Activated T-cell treated with anti-CD3 and anti-CD28 coated beads, Interleukin-2, amount 50 U/mL, for 1 hour (primary cell): ENCODE results near the gene SMAD4.
A peak's percentile ranks its signal among the peaks of the same experiment; 100 is the strongest.

ENCODE experiments used
- DNase-seq: peaks from one replicate; pipeline ENCODE4 v3.0.0-alpha.2; 2020

SMAD4 gene

GRCh38 chr18:51025512-51025911 lies 4.5 kb upstream of the SMAD4 start:
- DNase-seq = no peak

- no peak for DNase-seq
These were observed 1.7 kb upstream of the SMAD4 start for GRCh38 chr18:51028201-51028805.

GRCh38 chr18:51029378-51029693 lies 677 bp upstream of the SMAD4 start:
- DNase-seq = no peak

GRCh38 chr18:51030537-51031258 lies 685 bp downstream of the SMAD4 start:
- DNase-seq = peak; percentile 76

GRCh38 chr18:51032193-51032592 lies 2.2 kb downstream of the SMAD4 start:
- DNase-seq = no peak

- DNase-seq = no peak
These were observed 7.2 kb downstream of the SMAD4 start for GRCh38 chr18:51037230-51037629.

- no peak for DNase-seq
These were observed 8.1 kb downstream of the SMAD4 start for GRCh38 chr18:51038110-51038509.

GRCh38 chr18:51039138-51040112 lies 9.4 kb downstream of the SMAD4 start:
- no peak for DNase-seq

- no peak for DNase-seq
These were observed 11.8 kb downstream of the SMAD4 start for GRCh38 chr18:51041677-51042352.

- no peak for DNase-seq
These were observed 15.0 kb downstream of the SMAD4 start for GRCh38 chr18:51044928-51045585.

GRCh38 chr18:51048190-51048589 lies 18.2 kb downstream of the SMAD4 start:
- no peak for DNase-seq

GRCh38 chr18:51049137-51049536 lies 19.1 kb downstream of the SMAD4 start:
- DNase-seq = no peak

GRCh38 chr18:51051105-51051712 lies 21.2 kb downstream of the SMAD4 start:
- DNase-seq = no peak

GRCh38 chr18:51053814-51054213 lies 23.8 kb downstream of the SMAD4 start:
- DNase-seq = no peak

- no peak for DNase-seq
These were observed 24.8 kb downstream of the SMAD4 start for GRCh38 chr18:51054764-51055163.

GRCh38 chr18:51059969-51060368 lies 30.0 kb downstream of the SMAD4 start:
- DNase-seq = no peak

GRCh38 chr18:51064256-51064655 lies 34.2 kb downstream of the SMAD4 start:
- no peak for DNase-seq

GRCh38 chr18:51066273-51066672 lies 36.3 kb downstream of the SMAD4 start:
- DNase-seq = no peak

- DNase-seq = no peak
These were observed 38.1 kb downstream of the SMAD4 start for GRCh38 chr18:51068105-51068504.

GRCh38 chr18:51069885-51070284 lies 39.9 kb downstream of the SMAD4 start:
- DNase-seq = no peak

GRCh38 chr18:51070545-51070944 lies 40.5 kb downstream of the SMAD4 start:
- no peak for DNase-seq
